GM18498 (cell line): ENCODE results near the gene PIP5K1C.
"Not testable (repeated sequence)": the region's sequence is repeated elsewhere in the genome, so short reads cannot be mapped to it uniquely, and the experiment has no call there.

Experiments used
- ATAC-seq: cut with Tn5 transposase; IDR thresholded peaks from one replicate; pipeline ENCODE4 v1.9.1; 2021; ENCODE audit warnings: mild to moderate bottlenecking, moderate library complexity; ENCODE audit not compliant: unreplicated experiment

PIP5K1C gene

DNA sequence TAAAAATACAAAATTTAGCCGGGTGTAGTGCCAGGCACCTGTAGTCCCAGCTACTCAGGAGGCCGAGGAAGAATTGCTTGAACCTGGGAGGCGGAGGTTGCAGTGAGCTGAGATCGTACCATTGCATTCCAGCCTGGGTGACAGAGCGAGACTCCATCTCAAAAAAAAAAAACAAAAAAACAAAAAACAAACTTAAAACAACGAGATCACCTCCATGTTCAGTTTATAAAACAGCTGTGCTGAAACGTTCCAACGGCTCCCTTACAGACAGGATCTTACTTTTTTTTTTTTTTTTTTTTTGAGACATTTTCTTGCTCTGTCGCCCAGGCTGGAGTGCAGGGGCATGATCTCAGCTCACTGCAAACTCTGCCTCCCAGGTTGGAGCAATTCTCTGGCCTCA, 71.5 kb downstream of the PIP5K1C start:
- not testable (repeated sequence) for ATAC-seq

DNA sequence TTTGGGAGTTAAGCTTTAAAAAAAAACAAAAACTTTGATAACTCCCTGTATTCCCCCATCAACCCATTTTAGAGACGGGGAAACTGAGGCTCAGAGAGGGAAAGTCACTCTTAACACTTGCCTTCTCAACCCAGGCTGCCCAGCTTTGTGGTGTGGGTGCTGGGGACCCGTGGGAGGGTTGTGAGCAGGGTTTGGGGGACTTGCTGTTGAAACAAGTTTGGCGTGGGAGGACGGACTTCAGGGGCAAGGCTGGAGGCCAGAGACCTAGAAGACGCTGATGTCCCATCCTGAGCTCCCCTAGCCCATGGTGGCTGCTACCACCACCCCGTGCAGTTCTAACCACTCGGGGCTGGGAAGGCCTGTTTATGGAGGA, 72.9 kb downstream of the PIP5K1C start:
- no peak for ATAC-seq

DNA sequence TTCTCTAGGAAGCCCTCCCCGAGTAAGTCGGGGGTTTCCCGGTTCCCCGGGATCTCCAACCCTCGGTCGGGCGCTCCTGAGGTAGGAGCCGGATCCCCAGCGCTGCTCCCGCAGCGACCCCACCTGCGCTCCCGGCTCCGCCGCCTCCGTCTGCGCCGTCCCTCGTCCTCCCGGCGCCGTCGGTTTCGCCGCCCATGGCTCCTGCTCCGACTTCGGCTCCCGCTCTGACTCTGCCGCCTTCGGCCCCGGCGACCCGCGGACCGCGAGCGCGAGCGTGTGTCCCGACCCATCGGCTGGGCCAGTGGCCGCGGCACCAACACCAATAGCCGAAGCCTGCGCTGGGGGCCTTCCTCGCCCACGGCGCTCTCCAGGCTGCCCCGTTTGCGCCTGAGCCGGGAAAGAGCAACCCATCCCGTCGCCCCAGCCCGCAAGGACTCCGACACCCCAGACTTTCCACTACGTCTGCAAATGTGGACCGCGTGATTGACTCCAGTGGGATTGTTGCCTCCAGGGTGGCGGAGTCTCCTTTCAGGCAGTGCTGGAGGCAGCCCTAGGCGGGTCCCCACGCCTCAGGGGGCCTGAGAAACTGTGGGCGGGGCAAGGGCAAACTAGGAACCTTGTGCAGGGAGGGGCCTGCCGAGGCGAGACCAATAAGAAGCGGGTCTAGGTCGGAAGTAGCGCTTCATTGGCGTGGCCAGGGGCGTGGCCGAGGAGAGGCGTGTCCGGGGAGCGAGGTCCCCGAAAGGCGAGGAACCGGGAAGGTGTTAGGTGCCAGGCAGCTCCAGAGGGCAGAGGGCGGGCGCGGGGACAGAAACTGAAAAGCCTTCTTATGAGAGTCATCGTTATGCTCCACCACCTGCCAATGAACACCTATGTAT, 73.6 kb downstream of the PIP5K1C start, which contains the start of gene CACTIN:
TSS of gene CACTIN (minus strand) at position 318 of the 878 bp plus-strand sequence. CDS start at position 290, 28 bp downstream.
- peak; percentile 88 for ATAC-seq

DNA sequence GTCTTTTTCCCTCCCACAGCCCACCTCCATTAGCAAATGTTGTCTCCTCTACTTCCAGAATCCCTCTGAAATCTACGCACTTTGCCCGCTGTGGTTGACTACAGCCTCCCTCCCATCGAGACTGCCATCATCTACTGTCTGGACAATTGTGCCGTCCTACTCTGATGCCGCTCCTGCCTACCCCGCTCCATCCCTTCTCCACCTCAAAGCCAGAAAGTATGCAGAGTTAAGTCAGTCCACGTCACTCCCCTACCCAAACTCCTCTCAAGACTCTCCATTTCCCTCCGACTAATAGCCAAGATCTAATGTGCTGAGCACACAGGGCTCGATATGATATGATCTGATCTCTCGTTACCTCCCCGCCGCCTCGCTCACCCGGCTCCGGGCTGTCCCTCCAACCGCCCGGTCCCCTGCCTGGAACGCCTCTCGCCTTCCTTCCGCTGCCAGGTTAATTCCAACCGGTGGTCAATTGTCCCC, 74.2 kb downstream of the PIP5K1C start:
- ATAC-seq = peak; percentile 3

DNA sequence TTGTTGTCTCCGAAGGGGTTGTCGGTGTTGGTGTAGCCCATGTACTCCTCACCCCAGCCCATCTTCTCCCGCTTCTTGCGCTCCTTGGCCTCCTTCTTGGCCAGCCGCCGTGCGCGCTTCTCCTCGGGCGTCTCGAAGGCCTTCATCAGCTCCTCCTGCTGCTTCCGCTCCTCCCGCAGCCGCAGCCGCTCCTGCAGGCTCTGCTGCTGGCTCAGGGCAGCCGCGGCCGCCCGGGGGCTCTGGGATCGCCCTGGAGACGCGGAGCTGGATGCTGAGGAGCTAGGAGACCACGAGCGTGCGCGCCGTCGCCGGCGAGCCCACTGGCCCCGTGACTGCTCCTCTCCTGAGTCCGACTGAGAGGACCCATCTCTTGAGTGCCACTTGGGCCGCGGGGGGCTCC, 76.6 kb downstream of the PIP5K1C start:
- ATAC-seq = no peak

DNA sequence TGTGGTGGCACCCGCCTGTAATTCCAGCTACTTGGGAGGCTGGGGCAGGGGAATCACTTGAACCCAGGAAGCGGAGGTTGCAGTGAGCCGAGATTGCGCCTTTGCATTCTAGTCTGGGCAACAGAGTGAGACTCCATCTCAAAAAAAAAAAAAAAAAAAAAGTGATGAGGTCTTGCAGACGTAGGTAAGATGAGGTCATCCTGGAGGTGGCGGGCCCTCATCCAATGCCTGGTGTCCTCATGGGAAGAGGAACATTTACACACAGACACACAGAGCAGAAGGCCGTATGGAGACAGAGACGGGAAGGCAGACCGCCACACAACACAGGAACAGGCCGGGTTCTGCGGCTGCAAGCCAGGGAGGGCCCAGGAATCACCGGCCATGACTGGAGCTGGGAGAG, 78.0 kb downstream of the PIP5K1C start:
- no peak for ATAC-seq

DNA sequence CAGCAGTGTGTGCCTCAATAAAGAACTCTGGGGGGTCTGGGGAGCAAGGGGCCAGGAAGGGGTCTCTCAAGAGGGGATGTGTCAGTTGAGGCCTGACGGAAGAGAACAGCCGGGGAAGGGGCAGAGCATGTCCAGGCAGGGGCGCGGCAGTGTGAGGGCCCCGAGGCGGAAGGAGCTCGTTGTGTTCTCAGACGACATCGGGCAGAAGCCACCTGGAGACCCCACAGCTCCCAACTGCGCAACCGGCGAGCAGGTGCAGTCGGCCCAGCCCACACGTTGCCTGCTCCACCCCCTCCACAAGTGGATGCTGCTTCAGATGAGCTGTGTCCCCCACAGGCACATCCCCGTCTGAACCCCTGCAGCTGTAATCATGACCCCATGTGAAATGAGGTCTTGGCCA, 78.6 kb downstream of the PIP5K1C start:
- no peak for ATAC-seq

DNA sequence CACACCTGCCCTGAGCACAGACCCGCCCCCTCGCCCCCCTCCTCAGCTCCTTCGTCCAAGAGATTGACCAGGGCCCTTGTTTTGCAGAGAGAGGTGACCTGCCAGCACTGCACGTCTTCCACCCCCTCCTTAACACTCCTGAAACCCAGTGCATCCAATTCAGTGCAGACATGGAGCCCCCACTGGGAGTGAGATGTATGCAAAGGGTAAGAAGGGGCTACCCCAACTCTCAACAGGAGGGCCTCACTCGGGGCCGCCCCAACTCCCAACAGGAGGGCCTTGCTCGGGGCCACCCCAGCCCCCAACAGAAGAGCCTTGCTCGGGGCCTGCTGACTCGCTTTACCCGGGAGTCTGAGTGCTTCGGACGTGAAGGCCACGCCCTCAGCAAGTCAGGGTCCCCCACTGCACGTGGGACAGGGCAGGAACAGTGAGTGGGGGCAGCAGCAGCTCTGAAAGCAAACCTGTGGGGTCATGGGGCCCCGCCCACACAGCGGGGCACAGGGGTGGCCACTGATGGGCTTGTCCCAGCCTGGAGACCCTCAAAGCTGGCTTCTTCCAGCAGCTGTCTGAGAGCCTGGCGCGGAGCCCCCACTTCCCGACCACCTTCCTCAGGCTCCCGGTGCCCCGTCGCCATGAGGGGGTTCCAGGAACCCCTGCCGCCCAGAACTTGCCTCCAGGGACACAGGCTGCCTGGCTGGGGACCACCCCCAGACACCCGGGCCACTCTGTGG, 79.3 kb downstream of the PIP5K1C start:
- ATAC-seq = no peak

DNA sequence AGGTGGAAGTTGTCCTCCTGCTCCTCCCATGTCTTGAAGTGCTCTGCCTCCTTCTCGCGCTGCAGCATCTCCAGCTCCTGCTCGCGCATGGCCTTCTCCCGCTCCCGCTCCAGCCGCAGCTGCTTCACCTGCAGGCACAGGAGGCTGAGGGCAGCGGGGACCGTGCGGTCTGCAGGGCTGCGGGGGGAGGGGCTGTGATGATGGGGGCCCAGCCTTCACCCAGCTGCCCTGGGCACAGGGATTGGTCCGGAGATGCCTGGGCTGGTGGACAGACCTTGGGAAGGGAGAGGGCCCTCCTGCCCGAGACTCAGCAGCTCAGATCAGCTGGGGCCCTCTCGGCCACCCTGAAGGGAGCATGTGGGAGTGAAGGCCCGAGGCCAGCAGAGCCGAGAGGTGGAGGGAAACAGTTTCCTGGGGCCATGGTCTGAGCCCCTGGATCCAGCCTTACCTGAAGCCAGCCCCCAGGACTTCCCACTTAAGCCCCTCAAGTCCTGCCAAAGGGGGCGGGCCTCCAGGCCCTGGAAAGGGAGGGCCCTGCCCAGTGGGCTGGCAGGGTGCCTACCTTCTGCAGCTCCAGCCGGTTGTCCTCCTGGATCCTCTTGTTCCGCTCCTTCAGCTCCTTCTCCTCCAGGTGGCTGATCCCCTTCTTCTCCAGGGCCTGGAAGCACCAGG, 80.0 kb downstream of the PIP5K1C start:
- no peak for ATAC-seq

DNA sequence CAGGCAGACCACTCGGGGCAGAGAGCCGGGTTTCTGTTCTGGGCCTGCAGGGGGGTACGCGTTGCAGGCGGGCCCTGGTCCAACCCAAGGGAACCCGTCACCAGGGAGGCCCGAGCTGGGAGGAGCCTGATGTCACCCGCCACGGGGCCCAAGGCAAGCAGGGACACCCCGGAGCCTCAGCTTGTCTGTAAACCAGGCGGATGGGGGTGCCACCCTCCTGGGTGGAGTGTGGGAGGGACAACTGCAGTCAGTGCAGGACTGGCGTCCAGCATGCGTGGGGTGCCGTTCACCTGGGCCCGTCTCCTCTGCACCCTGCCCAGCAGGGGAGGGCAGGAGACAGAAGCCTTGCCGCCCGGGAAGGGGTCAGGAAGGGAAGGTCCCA, 80.6 kb downstream of the PIP5K1C start:
- no peak for ATAC-seq

DNA sequence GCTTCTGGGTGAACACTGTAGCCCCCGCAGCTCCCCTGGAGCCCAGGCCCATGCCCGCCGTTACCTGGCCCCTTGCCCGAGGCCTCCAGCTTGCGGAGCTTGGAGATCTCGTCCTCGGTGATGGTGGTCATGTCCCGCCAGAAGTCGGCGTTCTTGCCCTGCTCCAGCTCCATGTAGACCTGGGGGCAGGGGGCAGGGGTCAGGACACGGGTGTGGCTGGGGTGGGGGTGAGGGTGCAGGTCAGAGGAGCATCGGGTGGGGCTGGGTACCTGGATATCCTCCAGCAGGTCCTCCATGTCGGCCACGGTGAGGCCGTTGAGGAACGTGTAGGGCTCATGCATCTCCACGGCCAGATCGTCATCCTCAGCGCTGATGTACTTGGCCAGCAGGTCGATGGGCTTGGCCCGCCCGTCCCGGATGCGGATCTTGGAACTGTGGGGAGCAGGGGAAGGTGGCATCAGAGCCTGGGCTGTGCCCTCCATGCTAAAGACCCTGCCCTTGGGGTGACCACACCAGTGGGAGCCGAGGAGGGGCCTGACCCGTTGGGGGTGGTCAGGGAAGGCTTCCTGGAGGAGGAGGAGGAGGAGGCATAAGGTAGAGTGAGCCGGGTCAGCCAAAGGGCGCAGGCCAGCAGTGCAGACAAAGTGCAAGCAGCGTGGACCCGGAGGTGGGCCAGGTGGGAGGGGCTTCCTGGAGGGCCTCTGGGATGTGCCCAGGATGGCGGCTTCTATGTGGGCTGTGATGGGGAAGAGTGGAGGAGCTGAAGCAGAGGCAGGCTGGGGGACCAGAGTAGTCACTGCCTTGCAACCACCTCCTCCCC, 81.2 kb downstream of the PIP5K1C start:
- ATAC-seq = no peak

DNA sequence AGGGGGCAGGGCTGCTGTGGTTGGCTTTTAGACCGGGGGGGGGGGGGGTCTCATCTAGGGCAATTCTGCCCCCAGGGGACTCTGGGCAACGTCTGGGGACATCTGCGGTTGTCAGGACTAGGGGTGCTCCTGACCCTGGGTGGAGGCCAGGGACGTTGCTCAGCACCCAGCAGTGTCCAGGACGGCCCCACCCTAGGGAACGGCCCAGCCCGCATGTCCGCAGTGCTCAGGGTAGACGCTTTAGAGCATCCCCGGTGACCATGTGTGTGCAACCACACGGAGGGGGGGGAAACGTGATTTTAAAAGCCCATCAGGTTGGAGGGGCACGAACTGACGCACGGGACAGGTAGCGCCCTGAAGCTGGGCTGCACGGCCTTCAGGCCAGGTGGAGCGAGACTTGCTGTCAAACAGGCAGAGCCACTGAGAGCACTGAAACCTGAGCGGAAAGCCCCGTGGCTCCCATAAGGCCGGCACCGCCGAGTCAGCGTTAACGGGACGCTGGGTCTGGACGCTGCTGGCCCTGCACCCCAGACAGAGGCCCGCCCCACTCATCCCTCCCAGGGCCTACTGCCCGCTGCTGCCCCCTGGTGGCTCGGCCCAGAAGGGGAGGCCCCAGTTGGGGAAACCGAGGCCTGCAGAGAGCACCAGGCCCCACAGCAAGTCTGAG, 82.0 kb downstream of the PIP5K1C start:
- ATAC-seq = no peak

DNA sequence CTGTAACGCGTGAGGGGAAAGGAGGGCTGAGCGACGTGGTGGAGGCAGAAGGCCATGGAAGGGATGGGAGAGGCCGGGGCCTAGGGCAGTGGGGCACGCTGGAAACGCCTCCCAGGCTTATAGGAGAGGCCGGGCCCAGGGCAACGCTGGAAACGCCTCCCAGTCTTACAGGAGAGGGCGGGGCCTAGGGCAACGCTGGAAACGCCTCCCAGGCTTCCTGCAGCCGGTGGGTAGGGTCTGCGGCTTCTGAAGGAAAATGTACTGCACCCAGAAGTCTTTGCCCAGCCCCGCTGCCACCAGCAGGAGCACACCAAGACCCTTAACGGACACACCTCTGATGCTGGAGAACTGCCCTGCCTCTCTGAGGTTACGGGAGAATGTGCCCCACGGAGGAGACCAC, 82.8 kb downstream of the PIP5K1C start:
- ATAC-seq = no peak

DNA sequence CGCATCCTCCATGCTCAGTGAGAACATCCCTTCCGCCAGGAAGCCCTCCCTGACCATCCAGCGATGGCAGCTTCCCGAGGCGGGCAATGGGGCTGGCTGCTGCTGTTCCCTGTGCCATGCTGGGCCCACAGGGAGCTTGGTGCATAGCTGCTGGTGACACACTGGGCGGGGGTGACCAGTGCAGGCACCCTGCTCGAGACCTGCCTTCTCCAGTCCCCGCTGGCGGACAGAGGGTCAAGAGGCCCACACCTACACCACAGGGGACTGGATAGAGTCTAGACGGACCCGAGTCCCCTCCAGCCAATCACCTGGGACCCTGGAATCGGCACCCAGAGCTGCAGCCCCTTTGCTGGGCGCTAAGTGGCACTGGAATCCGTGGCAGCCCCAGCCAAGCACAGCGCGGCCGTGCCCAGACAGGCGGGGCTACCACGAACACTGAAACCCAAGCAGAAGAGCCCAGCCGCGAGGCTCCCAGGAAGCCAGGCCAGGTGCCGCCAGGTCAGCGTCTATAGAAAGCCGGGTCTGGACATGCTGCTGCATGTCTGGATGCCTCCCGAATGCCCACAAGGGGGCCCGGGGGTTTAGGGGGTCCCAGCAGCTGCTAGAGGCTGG, 84.6 kb downstream of the PIP5K1C start:
- ATAC-seq = no peak

DNA sequence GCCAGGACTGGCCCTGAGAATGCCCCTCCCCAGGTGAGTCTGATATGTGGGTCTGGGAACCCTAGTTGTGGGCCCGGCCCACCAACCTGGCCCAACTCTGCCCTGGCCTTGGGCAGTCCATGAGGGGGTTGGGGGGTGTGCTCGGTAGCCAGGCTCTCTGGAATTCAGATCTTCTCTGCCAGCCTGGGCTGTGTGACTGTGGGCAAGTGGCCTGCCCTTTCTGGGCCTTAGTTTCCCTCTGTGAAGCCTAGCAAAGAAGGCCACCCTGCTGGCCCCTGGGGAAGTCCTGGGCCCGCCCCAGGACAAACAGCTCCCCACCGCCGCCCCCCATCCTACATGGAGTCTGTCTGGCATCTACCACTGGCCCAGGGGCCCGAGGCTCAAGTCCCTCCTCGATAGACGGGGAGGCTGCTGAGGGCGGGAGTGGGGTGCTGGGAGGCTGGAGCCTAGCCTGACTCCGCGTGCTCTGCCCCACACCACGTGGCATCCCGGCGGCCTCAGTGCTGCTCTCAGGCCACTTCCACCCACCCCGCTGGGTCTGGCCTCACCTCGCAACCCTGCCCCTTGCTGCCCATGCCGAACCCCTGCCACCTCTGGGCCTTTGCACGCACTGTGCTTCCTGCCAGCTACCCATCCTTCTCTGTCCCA, 85.3 kb downstream of the PIP5K1C start:
- no peak for ATAC-seq

DNA sequence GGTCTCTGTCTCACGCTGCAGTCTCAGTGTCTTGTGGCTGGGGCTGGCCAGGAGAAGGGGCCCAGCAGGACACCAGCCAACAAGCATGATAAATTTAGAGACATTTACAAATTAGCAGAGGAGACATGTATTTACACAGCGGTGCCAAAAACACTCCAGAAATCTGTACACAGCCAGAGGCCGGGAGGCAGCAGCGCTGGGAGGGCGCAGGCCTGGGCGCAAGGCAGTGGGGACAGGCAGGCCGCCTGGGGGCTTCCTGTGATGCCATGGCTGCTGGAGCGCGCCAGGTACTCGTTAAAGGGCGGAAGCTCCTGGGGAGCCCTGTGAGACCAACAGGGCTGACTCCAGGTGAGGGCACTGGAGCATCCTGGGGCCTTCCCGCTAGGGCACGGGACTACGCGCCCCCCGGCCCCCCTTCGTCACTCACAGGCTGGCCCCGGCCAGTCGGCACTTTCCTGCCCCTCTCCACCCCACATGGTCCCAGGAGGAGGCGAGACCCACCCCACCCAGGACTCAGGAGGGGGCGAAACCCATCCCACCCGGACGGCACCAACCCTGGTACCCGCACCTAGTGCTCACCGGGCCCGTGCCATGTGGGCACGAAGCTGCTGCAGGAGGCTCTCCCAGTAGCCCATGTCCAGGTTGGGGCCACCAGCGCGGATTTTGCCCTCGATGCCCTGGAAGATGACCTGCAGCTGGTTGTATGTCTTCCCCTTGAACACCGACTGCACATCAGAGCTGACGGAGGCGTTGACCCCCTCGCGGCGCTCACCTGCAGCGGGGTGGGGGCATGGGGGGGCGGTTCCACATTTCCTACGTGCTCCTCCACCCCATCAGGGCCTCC, 86.2 kb downstream of the PIP5K1C start:
- no peak for ATAC-seq

DNA sequence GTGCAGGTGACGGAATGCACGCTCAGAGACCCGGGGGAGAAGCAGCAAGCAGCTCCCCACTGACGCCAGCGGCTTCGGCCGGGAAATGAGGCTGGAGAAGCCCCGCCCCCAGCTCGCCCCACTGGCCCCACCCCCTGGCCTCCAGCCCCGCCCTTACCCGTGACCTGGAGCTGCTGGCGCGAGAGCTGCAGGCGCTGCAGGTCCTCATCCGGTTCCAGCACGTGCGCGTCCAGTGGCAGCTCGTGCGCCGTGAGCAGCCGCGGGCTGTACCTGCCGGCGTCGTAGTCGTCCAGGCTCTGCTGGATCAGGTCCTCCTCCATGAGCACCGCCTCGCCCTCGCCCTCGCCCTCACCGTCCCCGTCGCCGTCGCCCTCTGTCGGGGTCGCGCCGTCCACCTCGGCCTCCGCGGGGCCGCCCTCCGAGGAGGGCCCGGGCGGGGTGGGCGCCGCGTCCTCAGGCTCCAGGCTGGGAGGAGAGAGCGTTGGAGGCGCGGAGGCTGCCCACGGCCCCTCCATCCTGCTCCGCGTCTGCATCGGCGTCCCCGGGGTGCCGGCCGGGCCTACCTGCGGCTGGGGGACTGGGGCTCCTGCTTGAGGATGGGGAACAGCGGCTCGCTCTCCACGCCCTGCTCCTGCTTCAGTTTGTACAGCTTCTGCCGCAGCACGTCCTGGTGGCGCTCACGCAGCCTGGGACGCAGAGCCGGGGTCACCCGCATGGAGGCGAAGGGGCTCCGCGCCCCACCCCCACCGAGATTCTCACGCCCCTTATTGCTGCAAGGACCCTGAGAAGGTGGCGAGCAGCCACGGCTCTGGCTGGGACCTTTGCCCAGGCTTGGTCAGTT, 87.1 kb downstream of the PIP5K1C start:
- no peak for ATAC-seq
